GM23248 (cell line): ENCODE measurements around the gene TMEM129. TPM values are rescaled to one million over a fixed set of nuclear protein-coding genes. Genes with fewer than 3 reads are reported as not detected.

ENCODE experiments used
- DNase-seq: peaks from one replicate; pipeline ENCODE4 v3.0.0-alpha.2; 2015
- H2AFZ ChIP-seq: fragments of 200-600 bp; sonication (generic); 2 replicates; pipeline ENCODE4 v1.6.1; 2016; ENCODE audit warnings: antibody characterized with exemption
- H3F3A ChIP-seq: fragments of 200-600 bp; sonication (generic); 2 replicates; pipeline ENCODE4 v1.6.1; 2016; ENCODE audit warnings: mild to moderate bottlenecking, antibody characterized with exemption, mixed run types; ENCODE audit not compliant: insufficient read depth
- H3K27ac ChIP-seq: fragments of 200-600 bp; sonication (generic); 2 replicates; pipeline ENCODE4 v1.5.1; 2016; ENCODE audit warnings: mild to moderate bottlenecking
- H3K27me3 ChIP-seq: fragments of 200-600 bp; sonication (generic); replicated peaks from 2 replicates; pipeline ENCODE4 v1.6.1; 2016; ENCODE audit warnings: mild to moderate bottlenecking; ENCODE audit not compliant: insufficient read depth
- H3K36me3 ChIP-seq: fragments of 200-600 bp; sonication (generic); 2 replicates; pipeline ENCODE4 v1.6.1; 2016; ENCODE audit warnings: low read depth, mild to moderate bottlenecking
- H3K4me1 ChIP-seq: fragments of 200-600 bp; sonication (generic); 2 replicates; pipeline ENCODE4 v1.6.1; 2016; ENCODE audit warnings: mild to moderate bottlenecking; ENCODE audit not compliant: insufficient read depth
- H3K4me2 ChIP-seq: fragments of 200-600 bp; sonication (generic); one replicate; pipeline ENCODE4 v1.6.1; 2016; ENCODE audit warnings: mild to moderate bottlenecking; ENCODE audit not compliant: unreplicated experiment
- H3K4me3 ChIP-seq: fragments of 200-600 bp; sonication (generic); 2 replicates; pipeline ENCODE4 v1.5.1; 2016; ENCODE audit warnings: mild to moderate bottlenecking
- H3K79me2 ChIP-seq: fragments of 200-600 bp; sonication (generic); 2 replicates; pipeline ENCODE4 v1.6.1; 2016; ENCODE audit warnings: mild to moderate bottlenecking; ENCODE audit not compliant: insufficient read depth
- H3K9ac ChIP-seq: fragments of 200-600 bp; sonication (generic); 2 replicates; pipeline ENCODE4 v1.6.1; 2016; ENCODE audit warnings: mild to moderate bottlenecking
- H3K9me2 ChIP-seq: fragments of 200-600 bp; sonication (generic); 2 replicates; pipeline ENCODE4 v1.6.1; 2016; ENCODE audit warnings: mixed run types, mild to moderate bottlenecking, moderate library complexity; ENCODE audit not compliant: insufficient read depth
- H3K9me3 ChIP-seq: fragments of 200-600 bp; sonication (generic); one replicate; pipeline ENCODE4 v1.6.1; 2017; ENCODE audit warnings: low read depth
- H4K20me1 ChIP-seq: fragments of 200-600 bp; sonication (generic); 2 replicates; pipeline ENCODE4 v1.6.0; 2016; ENCODE audit not compliant: insufficient read depth
- EZH2 ChIP-seq: fragments of 200-600 bp; sonication (generic); IDR thresholded peaks from 2 replicates; pipeline ENCODE4 v1.6.1; 2018; ENCODE audit warnings: antibody characterized with exemption, mild to moderate bottlenecking; ENCODE audit not compliant: insufficient read depth, poor library complexity, severe bottlenecking
- EZH2phosphoT487 ChIP-seq: fragments of 200-600 bp; sonication (generic); IDR thresholded peaks from 2 replicates; pipeline ENCODE4 v1.6.1; 2018; ENCODE audit warnings: antibody characterized with exemption, moderate library complexity, mild to moderate bottlenecking, low read depth; ENCODE audit not compliant: insufficient read depth
- WGBS, 2 experiments: methylation state at CpG; one replicate each; pipeline ENCODE4 v1.1.6; 2015 to 2017; ENCODE audit warnings: low lambda C conversion rate in 2 of 2, low coverage in 1 of 2; ENCODE audit errors: missing lambda C conversion rate in 2 of 2; 5-methylcytosine and 5-hydroxymethylcytosine counted together
- in situ Hi-C: fragments of 300-500 bp; cut with MboI; formaldehyde crosslinking; loops from 2 replicates; pipeline ENCODE4 v1.15.0; 2020
- polyA plus RNA-seq: library from polyadenylated mRNA; unstranded; fragments of >200 nt; fragmentation: Nextera tagmentation; extraction: Ambion mirVana; gene quantifications from 2 replicates; pipeline ENCODE4 v1.2.1, GENCODE V29; 2016
- total RNA-seq: library from RNA; depleted of rRNA; stranded (reverse); fragments of >200 nt; shearing (Covaris generic); gene quantifications from 2 replicates; pipeline ENCODE4 v1.2.3, GENCODE V29; 2014

Gene TMEM129
- total and polyA plus RNA-seq, 2 experiments from 2014 or later = 32.6 to 80.2 TPM

- in situ Hi-C loops = no loop called here
- Histone ChIP-seq H3K4me3 (no peak overlapping the region), H3K9me2 (no peaks in the 10 kb centered on the region), H3F3A (no peaks in the 10 kb centered on the region), H3K9ac (no peak overlapping the region), H3K4me1 (no peaks in the 10 kb centered on the region), H4K20me1 (no peaks in the 10 kb centered on the region), H3K9me3 (no peaks in the 10 kb centered on the region), H3K4me2 (no peak overlapping the region), H2AFZ (no peak overlapping the region), H3K36me3 (no peaks in the 10 kb centered on the region), H3K79me2 (no peaks in the 10 kb centered on the region), H3K27me3 (no peaks in the 10 kb centered on the region), H3K27ac (no peak overlapping the region)
- WGBS, 2 experiments = 78 to 82% methylated on average over 13 to 18 of the region's 18 CpGs
- TF ChIP-seq EZH2 = no peak
- TF ChIP-seq EZH2phosphoT487 = no peak
- DNase-seq = no peak
Observed at GRCh38 chr4:1756079-1756478, 35.0 kb upstream of the TMEM129 start.

GRCh38 chr4:1755297-1755696 is 34.2 kb upstream of the TMEM129 start:
- no peaks in the 10 kb centered on the region for H3K79me2 ChIP-seq
- H3K27me3 ChIP-seq = no peaks in the 10 kb centered on the region
- H4K20me1 ChIP-seq = no peaks in the 10 kb centered on the region
- in situ Hi-C loops = no loop called here
- H3K36me3 ChIP-seq = no peaks in the 10 kb centered on the region
- no peak overlapping the region for H3K27ac ChIP-seq
- no peak overlapping the region for H3K4me2 ChIP-seq
- 66 to 79% methylated on average over 16 to 17 of the region's 17 CpGs for WGBS, 2 experiments
- DNase-seq = no peak
- no peaks in the 10 kb centered on the region for H3F3A ChIP-seq
- no peak overlapping the region for H3K9ac ChIP-seq
- H3K9me2 ChIP-seq = no peaks in the 10 kb centered on the region
- H3K9me3 ChIP-seq = no peaks in the 10 kb centered on the region
- H3K4me3 ChIP-seq = no peak overlapping the region
- TF ChIP-seq EZH2 = no peak
- TF ChIP-seq EZH2phosphoT487 = no peak
- H3K4me1 ChIP-seq = no peaks in the 10 kb centered on the region
- no peak overlapping the region for H2AFZ ChIP-seq

GRCh38 chr4:1754336-1754735 is 33.2 kb upstream of the TMEM129 start:
- in situ Hi-C loops = no loop called here
- no peak for DNase-seq
- H4K20me1 ChIP-seq = no peaks in the 10 kb centered on the region
- H3K27ac ChIP-seq = no peak overlapping the region
- H3K4me2 ChIP-seq = no peak overlapping the region
- H3K4me3 ChIP-seq = no peak overlapping the region
- no peak overlapping the region for H3K9ac ChIP-seq
- H3K4me1 ChIP-seq = no peaks in the 10 kb centered on the region
- H3K9me3 ChIP-seq = no peaks in the 10 kb centered on the region
- H3K27me3 ChIP-seq = no peaks in the 10 kb centered on the region
- no peaks in the 10 kb centered on the region for H3K36me3 ChIP-seq
- H3F3A ChIP-seq = no peaks in the 10 kb centered on the region
- TF ChIP-seq EZH2phosphoT487 (no peak), EZH2 (no peak)
- WGBS, 2 experiments = 74 to 86% methylated on average over 5 of the region's 5 CpGs
- no peaks in the 10 kb centered on the region for H3K9me2 ChIP-seq
- no peaks in the 10 kb centered on the region for H3K79me2 ChIP-seq
- H2AFZ ChIP-seq = no peak overlapping the region

- no peak overlapping the region for H3K4me3 ChIP-seq
- no peak overlapping the region for H3K9ac ChIP-seq
- H3K9me2 ChIP-seq = no peaks in the 10 kb centered on the region
- no peak overlapping the region for H3K4me2 ChIP-seq
- no peaks in the 10 kb centered on the region for H3K27me3 ChIP-seq
- no peak overlapping the region for H3K27ac ChIP-seq
- in situ Hi-C loops = no loop called here
- TF ChIP-seq EZH2phosphoT487 (no peak), EZH2 (no peak)
- DNase-seq = no peak
- H3K9me3 ChIP-seq = no peaks in the 10 kb centered on the region
- no peaks in the 10 kb centered on the region for H3K36me3 ChIP-seq
- H3K4me1 ChIP-seq = no peaks in the 10 kb centered on the region
- 72 to 75% methylated on average over 11 to 15 of the region's 15 CpGs for WGBS, 2 experiments
- H3K79me2 ChIP-seq = no peaks in the 10 kb centered on the region
- no peaks in the 10 kb centered on the region for H3F3A ChIP-seq
- no peak overlapping the region for H2AFZ ChIP-seq
- H4K20me1 ChIP-seq = no peaks in the 10 kb centered on the region
Observed at GRCh38 chr4:1753697-1754311, 32.7 kb upstream of the TMEM129 start.
